CD4-positive, alpha-beta T cell treated with Interferon alpha-2 for 1 hour (primary cell): ENCODE data around the gene CCR5AS.
A peak's percentile ranks its signal among the peaks of the same experiment; 100 is the strongest.
"Not testable (repeated sequence)": the region's sequence is repeated elsewhere in the genome, so short reads cannot be mapped to it uniquely, and the experiment has no call there.

Source experiments
- DNase-seq, 2 donors: peaks; one replicate each; pipeline ENCODE4 v3.0.0-alpha.2; 2020 to 2022

Gene CCR5AS

DNA sequence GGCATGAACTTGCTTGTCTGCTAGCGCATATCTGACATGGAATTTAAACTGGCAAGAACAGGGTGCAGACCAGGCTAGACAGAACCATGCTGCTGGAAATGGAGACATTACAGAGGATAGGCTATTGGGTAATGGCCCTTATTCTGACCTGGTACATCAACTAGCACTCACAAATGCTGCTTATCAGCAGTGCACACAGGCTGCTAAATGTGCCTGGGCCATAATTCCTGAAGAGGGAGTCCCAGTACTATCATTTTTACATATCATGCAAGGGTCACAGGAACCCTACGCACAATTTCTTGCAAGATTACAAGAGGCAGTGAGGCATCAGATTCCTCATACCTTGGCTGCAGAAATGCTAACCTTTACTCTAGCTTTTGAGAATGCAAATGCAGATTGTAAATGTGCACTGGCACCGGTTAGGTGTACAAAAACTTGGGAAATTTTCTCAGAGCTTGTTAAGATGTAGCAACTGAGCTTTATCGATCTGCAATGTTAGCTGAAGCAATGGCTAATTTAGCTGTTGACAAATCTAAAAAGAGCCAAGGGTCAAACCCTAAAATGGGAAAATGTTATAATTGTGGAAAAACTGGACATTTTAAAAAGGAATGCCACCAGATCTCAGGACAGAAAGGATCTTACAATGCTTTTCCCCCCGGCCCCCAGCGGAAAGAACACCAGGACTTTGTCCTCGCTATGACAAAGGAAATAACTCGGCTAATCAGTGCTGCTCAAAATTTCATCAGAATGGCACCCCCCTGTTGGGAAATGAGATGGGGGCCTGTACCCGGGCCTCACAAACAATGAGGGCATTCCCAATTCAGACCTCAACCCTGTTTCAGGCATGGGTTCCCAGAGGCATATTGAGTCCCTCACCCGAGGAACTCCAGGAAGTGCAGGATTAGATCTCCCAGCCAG lies 21.3 kb upstream of the CCR5AS start:
- no peak for DNase-seq

DNA sequence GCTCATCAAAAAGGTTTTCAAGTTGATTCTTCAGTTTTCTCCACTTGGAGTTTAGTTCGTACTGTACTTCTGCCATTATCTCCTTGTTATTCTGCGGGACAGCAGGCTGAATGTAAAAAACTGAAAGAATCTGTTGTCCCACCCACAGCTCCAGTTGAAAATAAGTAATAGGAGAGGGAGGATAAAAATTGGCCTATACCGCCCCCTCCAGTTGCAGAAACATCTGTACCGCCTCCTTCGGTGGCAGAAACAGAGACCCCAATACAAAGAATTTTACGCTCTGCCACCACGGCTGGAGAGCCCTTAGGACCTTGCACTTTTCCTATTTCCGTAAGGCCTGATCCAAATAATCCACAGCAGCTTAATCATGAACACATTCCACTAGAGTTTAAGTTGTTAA lies 20.5 kb upstream of the CCR5AS start:
- peak in 1 of 2 donors; percentile 5 for DNase-seq

DNA sequence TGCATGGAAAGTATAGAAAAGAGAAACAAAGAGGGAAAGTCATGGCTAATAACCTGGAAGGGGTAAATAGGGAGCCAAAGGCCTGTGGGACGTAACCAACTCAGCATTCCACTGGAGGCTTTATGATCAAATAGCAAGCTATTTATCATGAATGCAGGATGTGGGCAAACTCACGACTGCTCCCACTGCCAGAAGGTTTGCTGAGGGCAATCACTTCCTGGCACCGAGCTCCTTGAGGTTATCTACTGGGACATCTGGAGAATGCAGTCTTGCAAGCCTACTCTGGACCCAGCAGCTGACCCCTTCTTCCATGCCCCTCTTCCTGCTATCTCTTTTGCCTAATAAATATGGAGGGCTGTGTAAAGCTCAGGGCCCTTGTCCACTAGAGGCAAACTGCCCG lies 19.6 kb upstream of the CCR5AS start:
- not testable (repeated sequence) for DNase-seq

DNA sequence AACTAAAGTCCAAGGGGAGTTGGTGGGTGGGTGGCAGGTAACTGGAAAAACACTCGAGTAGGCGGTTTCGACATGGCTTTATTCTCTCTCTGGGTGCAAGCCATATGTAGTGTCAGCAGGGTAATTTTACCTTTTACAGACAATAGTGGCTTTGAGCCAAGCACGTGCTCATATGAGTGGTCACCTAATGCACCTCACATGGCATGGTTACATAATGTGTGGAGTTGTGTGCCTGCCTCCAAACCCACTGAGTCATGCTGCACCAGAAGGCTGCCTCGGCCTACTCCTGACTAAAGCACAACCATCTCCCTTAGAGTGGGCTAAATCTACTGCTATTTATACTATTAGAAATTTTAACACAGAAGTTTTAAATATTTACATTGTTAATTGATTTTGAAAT lies 16.7 kb upstream of the CCR5AS start:
- DNase-seq: no peak

DNA sequence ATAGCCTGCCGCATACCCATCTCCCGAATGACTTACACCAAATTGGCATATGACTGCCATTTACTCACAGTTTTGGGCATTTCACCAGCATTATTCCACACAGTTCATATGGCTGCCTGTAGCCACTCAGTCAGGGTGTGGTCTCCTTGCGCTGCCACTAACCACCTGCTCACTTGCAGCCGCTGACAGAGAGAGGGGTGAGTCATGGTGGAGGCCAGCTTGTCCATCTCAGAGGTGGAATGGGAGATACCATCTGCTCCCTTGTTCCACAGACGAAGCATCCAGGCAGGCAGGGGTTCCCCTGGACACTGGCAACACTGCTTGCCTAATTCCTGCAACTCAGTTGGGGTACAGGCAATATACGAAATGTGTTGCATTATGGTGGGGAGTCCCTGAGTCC lies 15.8 kb upstream of the CCR5AS start:
- no peak for DNase-seq

DNA sequence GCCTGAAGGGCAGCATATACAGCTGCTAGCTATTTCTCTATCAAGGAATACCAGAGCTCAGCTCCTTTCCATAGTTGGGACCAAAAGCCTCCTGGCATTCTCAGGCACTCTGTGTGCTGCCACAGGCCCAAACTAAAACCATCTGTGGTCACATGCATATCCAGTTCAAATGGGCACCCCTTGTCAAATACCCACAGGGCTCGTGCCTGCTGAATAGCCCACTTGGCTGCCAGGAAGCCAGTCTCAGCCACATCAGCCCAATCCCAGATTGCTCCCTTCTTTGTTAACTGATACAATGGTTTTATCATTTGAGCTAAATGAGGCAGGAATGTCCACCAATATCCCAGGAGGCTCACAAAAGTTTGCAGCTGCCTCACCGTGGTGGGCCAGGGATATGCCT lies 14.1 kb upstream of the CCR5AS start:
- DNase-seq: no peak

DNA sequence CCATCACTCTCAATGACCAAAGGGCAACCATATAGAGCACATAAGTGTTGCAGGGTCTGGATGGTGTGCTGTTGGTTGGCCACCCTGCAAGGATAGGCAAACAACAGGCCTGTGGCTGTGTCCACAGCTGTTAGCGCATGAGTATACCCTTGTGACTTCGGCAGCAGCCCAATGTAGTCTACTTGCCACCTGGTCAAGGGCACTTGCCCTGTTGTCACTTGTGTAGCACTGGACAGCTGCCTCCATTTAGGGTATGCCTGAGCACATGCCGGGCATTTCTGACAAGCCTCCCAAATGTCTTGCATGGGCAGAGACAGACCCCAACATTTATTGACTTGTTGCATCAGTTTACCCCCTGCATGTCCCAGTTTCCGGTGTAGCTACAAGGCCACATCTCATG lies 12.9 kb upstream of the CCR5AS start:
- DNase-seq: no peak

DNA sequence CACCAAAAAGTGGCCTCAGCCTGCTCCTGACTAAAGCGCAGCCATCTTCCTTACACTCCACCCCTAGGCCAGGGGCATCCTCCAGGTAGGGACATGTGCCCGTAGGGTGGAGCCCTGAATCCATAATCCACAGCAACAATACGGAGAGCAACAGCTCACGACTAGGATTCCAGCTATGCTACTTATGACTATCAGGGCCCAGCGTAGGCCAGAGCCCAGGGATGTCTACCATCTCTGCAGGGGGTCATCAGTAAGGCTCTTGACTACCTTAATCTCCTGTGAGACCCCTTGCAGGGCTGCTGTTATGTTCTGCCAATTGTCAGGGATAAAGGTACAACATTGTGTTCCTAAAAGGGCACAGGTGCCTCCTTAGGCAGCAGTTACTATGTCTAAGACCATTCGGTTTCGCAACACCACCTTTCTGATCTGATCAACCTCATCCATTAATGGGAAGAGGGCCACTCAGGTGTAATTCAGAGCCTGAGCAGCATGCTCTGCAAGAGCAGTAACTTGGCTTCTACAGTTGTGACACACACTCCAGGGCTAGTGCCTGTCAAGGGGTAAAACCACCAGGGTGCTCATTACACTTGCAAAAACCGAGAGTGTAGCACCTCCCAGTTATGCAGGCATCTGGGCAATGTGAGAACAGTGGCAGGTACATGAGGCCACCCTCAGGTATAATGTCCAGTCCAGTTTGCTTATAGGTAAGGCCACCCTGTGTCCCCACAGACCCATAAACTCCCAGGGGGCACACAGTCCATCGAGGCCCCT lies 11.2 kb upstream of the CCR5AS start:
- DNase-seq: no peak

DNA sequence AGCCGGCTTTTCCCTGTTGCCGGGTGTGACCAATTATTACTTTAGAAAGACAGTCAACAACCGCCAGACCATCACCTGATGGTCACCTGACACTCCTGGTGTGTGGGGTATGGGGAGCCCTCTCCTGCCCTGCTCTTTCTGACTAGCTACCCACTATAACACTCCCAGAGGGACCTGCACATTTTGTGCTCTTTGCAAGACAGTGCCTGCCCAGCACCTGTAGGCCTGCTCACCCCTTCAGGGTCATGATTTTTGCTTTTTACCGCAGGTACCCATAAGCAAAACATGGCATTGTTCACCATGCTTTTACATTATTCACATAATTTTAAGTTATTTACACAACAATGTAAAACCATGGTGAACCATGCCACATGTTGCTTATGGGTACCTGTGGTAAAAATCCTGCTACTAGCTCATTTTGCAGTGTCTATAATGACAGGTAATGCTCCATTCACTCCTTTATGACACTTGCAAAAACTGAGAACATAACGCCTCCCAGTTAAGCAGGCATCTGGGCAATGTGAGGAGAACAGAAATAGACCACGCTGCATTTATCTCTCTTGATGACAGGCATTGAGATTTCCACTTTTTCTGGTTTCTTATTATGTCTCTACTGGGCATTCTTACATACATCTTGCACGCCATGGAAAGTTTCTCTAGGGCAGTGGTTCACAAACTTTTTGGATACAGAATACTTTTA lies 10.1 kb upstream of the CCR5AS start:
- no peak for DNase-seq

DNA sequence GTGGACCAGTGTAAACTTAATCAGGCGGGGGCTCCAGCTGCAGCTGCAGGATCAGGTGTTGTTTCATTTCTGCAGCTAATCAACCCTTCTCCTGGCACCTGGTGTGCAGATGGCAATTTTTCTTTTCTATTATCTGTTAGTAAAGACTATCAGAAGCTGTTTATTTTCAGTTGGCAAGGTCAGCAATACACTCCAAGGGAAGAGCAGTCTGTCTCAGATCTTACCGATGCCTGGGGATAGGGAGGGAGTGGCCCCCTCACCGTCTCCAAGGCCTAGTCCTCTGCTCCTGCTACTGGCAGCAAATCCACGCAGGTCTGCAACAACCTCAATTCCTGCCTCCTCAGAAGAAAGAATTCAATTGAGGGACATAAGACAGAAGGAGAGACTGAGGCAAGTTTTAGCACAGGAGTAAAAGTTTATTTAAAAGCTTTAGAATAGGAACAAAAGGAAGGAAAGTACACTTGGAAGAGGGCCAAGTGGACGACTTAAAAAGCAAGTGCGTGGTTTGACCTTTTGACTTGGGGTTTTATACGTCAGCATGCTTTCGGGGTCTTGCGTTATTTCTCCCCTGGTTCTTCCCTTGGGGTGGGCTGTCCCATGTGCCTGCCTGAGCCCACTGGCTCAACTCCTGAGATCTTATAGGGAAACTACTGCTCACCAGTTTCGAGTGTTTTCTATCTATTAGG lies 9.4 kb upstream of the CCR5AS start:
- no peak for DNase-seq

DNA sequence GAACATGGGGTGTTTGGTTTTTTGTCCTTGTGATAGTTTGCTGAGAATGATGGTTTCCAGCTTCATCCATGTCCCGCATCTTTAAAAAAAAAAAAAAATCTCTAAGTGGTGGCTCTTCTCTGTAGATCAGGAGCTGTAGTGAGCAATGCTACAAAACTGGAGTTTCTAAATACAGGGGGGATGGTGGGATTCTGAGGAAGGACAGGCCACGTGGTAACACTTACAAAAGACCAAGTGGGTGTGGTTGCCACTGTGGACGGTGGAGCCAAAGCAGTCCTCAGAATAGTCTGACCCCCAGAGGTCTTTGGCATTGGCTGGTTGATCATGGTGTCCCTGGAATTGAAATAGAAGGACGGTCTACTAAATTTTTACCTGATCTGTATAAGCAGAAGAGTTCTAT lies 7.9 kb upstream of the CCR5AS start:
- no peak for DNase-seq

DNA sequence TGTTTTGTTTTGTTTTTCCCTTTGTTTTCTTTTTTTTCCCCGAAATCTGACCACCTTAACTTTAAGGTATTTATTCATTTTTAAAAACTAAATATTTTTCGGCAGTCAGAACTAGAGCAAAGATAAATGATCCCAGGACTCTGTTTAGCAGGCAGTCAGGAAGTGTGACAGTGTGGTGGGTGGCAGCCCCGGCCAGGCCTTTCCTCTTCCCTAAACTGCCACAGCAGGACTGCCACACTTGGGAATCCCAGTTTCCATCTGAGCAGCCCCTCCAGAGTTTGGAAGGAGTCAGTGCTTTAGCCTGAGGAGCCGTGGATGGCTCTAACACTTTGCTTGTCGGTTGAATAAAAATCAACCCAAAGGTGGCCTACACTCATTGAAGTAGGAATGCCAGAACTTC lies 7.1 kb upstream of the CCR5AS start:
- DNase-seq: no peak

DNA sequence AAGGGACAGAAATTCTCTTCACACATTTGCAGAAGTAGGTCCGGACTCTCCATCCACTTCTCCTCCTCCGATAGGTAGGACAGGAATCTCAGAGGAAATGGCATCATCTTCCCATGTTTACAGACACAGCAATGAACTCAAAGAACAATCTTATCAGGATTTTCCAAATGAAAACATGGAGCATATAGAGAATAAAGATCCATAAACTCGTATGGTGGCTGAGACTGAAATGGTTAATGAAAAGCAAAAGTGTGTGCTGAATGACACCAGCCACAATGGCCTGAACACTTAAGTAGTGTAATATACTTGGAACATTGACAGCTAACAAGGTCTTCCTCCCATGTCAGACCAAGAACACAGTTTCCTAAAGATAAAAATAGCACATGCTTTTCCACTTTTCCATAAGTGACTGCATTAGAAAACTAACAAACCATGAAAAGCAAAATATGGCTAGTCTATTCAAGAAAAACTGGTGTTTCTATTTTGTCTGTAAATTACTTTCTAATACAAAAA lies 6.0 kb upstream of the CCR5AS start:
- DNase-seq: no peak

DNA sequence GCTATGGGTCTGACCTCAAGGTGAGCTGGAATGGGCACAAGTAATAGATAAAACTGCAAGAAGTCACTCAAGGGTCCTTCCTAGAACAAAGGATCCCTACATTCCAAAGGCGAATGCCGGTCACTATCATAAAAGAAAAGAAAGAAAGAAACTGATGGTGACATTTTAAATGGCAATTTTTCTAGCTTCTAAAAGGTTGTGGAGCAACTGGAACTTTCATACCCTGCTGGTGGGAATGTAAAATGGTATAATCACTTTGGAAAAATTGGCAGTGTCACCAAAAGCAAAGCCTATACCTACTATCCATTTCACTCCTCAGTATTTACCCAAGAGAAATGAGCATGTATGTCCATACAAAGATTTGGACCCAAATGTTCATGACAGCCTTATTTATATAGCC lies 4.4 kb upstream of the CCR5AS start:
- DNase-seq: no peak

DNA sequence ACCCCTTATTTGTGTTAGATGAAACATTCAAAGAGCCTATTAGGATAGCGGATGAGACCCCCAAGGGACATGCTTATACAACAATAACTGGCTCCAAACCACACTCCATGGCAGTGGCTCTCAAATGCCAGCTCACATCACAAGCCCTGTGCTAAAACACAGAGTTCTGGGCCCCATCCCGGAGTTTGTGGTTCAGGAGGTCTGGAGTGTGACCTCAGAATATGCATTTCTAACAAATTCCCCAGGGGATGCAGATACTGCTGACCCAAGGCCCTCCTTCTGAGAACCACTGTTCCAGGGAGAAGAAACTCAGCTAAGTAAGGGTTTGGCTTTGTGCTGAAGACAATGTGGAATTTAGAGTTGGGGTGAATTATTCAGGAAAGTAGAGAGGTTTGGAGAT lies 3.8 kb upstream of the CCR5AS start:
- DNase-seq: no peak

DNA sequence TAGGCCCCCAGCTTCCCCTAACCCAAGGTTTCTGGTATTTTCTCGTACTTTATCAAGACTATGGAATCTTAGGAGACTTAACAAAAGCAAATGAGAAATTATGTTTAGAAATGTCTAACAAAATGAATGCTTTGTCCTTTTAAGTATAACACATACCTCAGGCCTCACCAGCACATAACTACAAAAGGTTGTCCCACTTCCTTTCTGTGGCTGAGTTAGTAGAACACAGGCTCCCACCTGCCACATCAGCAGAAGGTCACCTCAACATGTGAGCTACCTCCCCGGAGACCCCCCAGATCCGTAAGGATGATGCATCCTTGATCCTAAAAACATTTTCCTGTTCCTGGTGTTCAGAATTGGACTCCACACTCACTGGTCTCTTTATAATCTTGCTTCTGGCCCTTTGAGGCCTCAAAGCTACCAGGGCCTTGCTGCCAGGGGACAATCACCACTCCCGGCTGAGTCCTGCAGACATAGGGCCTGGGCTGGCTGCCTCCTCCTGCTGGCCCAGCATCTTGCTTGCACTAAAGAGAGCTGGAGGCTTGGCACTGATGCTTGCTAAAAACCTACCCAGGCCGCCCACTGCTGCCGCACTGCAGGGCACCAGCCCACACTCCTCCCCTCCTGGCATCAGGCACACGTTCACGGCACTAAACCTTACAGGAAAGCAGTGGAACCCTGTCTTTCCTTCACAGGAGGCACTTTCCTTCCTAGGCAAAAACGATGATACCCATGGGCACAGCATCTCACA lies 3.0 kb upstream of the CCR5AS start:
- no peak for DNase-seq

DNA sequence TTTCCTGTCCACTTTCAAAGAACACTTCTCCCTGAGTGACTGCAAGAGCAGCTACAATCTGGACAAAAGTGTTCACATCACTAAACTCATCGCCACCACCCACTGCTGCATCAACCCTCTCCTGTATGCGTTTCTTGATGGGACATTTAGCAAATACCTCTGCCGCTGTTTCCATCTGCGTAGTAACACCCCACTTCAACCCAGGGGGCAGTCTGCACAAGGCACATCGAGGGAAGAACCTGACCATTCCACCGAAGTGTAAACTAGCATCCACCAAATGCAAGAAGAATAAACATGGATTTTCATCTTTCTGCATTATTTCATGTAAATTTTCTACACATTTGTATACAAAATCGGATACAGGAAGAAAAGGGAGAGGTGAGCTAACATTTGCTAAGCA lies 2.0 kb upstream of the CCR5AS start:
- no peak for DNase-seq

DNA sequence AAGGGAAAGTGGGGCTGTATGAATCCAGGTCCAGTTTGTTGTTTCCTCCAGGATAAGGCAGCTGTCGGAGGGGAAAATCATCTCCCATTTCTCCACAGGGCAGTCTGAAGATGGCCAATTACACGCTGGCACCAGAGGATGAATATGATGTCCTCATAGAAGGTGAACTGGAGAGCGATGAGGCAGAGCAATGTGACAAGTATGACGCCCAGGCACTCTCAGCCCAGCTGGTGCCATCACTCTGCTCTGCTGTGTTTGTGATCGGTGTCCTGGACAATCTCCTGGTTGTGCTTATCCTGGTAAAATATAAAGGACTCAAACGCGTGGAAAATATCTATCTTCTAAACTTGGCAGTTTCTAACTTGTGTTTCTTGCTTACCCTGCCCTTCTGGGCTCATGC lies 1.1 kb upstream of the CCR5AS start:
- no peak for DNase-seq

DNA sequence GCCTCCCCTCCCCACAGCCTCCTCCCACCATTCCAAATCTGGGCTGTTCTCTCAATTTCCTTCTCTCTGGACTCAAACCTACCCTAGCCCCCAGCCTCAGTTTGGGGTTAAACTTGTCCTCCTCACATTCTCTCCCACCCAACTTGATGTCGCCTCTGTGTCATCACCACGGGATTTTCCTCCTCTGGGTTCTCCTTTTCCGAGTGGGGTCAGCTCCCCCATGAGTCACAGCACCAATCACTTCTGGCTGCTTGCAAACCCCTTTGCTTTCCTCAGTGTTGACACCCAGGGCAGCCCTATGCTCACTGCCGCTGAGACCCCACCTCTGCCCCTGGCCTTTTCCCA lies 451 bp downstream of the CCR5AS start:
- DNase-seq: peak in 1 of 2 donors; percentile 77

DNA sequence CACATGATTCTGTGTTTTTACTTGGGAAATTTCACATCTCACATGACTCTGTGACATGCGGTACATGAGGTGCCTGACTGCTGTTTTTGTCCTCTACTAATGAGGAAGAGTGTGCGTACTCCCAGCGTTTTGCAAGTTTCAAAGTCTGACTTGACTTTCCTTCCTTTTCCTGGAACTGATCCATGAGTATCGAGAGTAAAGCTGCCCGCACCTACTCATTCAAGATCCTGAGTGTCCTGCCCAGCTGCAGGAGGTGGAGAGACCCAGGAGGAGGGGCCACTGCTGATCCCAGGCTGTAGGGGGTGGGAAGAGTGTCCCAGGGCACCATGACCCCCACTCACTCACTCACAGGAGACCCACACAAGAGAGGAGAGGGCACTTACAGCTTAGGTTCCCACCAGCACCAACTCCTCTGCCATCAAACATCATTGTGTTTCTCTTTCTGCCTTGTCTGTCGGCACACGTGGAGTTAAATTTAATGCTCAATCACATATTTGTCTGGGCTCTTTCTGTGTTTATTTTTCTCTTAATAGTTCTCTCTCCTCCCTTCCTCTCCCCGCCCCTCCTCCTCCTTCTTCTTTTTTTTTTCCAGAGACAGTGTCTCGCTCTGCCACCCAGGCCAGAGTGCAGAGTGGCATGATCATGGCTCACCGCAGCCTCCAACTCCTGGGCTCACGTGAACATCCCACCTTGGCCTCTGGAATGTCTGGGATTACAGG lies 1.4 kb downstream of the CCR5AS start:
- peak in 1 of 2 donors; percentile 56 for DNase-seq

DNA sequence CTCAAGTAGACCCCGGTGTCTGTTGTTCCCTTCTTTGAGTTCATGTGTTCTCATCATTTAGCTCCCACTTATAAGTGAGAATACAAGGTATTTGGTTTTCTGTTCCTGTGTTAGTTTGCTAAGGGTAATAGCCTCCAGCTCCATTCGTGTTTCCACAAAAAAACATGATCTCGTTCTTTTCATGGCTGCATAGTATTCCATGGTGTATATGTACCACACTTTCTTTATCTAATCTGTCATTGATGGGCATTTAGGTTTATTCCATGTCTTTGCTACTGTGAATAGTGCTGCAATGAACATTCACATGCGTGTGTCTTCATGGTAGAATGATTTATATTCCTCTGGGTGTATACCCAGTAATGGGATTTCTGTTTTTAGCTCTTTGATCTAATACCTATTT lies 4.0 kb downstream of the CCR5AS start:
- not testable (repeated sequence) for DNase-seq
